HL-60 (cell line): ENCODE measurements around the gene ZKSCAN5.

Source experiments
- DNase-seq, 2 experiments: peaks; one replicate each; pipeline ENCODE4 v3.0.0-alpha.2; 2010 to 2020; ENCODE audit warnings: low read depth in 1 of 2, low spot score in 1 of 2
- H3K27ac ChIP-seq: fragments of 250-450 bp; sonication (Bioruptor Pico); replicated peaks from 2 replicates; pipeline ENCODE4 v1.5.1; 2020; ENCODE audit warnings: mild to moderate bottlenecking, moderate library complexity
- H3K27me3 ChIP-seq: fragments of 250-450 bp; sonication (Bioruptor Pico); 2 replicates; pipeline ENCODE4 v1.5.1; 2021; ENCODE audit warnings: mild to moderate bottlenecking, moderate library complexity; ENCODE audit not compliant: insufficient read depth, poor library complexity, severe bottlenecking
- H3K4me3 ChIP-seq: replicated peaks from 2 replicates; pipeline ENCODE4 v1.5.1; 2011; ENCODE audit warnings: mild to moderate bottlenecking, control low read depth, low read length; ENCODE audit not compliant: insufficient read depth
- GABPA ChIP-seq: IDR thresholded peaks from 2 replicates; pipeline ENCODE4 v1.6.1; 2012; ENCODE audit warnings: low read depth
- POLR2AphosphoS5 ChIP-seq: IDR thresholded peaks from 2 replicates; pipeline ENCODE4 v1.6.1; 2012; ENCODE audit warnings: low read depth
- SPI1 ChIP-seq: IDR thresholded peaks from 2 replicates; pipeline ENCODE4 v1.6.1; 2012; ENCODE audit warnings: low read depth, mild to moderate bottlenecking, borderline replicate concordance
- TF ChIP-seq, protein P1 (sequence below): IDR thresholded peaks from one replicate; pipeline ENCODE4 v1.5.1; 2011; ENCODE audit warnings: low read length, control low read depth, inconsistent platforms; ENCODE audit not compliant: insufficient read depth
- TF ChIP-seq, protein P2 (sequence below): IDR thresholded peaks from 2 replicates; pipeline ENCODE4 v1.6.1; 2012; ENCODE audit warnings: low read depth; ENCODE audit not compliant: insufficient replicate concordance

Gene ZKSCAN5

DNA sequence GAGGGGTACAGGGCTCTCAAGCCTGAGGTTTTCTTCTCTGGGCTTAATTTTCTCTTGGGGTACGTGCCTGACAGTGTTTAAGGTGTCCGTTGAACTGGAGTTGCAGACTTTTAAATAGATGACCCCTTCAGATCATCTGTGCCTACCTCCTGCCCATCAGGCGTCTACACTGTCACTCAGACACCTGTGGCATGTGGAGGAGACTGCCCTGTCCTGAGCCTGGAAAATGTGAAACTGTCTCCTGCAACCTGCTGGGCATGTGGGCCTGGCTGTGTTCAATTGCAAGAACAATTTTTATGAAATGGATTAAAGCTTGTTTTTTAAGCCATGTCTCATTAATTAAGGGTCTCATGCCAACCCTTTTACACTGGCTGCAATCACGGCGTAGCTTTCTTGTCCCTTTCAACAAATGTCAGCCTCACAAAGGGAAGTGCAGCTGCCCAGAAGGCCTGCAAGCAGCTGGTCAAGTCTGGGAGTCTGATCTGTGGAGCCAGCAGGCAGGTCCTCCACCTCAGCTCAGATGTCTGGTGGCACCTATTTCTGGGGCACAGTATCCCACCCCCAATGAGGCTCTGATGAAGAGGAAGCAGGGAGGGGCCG lies 47.3 kb upstream of the ZKSCAN5 start:
- TF ChIP-seq SPI1 (no peak), GABPA (no peak), POLR2AphosphoS5 (no peak)
- TF ChIP-seq, protein P1, sequence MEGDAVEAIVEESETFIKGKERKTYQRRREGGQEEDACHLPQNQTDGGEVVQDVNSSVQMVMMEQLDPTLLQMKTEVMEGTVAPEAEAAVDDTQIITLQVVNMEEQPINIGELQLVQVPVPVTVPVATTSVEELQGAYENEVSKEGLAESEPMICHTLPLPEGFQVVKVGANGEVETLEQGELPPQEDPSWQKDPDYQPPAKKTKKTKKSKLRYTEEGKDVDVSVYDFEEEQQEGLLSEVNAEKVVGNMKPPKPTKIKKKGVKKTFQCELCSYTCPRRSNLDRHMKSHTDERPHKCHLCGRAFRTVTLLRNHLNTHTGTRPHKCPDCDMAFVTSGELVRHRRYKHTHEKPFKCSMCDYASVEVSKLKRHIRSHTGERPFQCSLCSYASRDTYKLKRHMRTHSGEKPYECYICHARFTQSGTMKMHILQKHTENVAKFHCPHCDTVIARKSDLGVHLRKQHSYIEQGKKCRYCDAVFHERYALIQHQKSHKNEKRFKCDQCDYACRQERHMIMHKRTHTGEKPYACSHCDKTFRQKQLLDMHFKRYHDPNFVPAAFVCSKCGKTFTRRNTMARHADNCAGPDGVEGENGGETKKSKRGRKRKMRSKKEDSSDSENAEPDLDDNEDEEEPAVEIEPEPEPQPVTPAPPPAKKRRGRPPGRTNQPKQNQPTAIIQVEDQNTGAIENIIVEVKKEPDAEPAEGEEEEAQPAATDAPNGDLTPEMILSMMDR, result no peak
- TF ChIP-seq, protein P2, sequence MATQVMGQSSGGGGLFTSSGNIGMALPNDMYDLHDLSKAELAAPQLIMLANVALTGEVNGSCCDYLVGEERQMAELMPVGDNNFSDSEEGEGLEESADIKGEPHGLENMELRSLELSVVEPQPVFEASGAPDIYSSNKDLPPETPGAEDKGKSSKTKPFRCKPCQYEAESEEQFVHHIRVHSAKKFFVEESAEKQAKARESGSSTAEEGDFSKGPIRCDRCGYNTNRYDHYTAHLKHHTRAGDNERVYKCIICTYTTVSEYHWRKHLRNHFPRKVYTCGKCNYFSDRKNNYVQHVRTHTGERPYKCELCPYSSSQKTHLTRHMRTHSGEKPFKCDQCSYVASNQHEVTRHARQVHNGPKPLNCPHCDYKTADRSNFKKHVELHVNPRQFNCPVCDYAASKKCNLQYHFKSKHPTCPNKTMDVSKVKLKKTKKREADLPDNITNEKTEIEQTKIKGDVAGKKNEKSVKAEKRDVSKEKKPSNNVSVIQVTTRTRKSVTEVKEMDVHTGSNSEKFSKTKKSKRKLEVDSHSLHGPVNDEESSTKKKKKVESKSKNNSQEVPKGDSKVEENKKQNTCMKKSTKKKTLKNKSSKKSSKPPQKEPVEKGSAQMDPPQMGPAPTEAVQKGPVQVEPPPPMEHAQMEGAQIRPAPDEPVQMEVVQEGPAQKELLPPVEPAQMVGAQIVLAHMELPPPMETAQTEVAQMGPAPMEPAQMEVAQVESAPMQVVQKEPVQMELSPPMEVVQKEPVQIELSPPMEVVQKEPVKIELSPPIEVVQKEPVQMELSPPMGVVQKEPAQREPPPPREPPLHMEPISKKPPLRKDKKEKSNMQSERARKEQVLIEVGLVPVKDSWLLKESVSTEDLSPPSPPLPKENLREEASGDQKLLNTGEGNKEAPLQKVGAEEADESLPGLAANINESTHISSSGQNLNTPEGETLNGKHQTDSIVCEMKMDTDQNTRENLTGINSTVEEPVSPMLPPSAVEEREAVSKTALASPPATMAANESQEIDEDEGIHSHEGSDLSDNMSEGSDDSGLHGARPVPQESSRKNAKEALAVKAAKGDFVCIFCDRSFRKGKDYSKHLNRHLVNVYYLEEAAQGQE, result no peak
- H3K27ac ChIP-seq, result no peak overlapping the region
- no peaks in the 10 kb centered on the region for H3K27me3 ChIP-seq
- DNase-seq, result no peak
- no peak overlapping the region for H3K4me3 ChIP-seq

DNA sequence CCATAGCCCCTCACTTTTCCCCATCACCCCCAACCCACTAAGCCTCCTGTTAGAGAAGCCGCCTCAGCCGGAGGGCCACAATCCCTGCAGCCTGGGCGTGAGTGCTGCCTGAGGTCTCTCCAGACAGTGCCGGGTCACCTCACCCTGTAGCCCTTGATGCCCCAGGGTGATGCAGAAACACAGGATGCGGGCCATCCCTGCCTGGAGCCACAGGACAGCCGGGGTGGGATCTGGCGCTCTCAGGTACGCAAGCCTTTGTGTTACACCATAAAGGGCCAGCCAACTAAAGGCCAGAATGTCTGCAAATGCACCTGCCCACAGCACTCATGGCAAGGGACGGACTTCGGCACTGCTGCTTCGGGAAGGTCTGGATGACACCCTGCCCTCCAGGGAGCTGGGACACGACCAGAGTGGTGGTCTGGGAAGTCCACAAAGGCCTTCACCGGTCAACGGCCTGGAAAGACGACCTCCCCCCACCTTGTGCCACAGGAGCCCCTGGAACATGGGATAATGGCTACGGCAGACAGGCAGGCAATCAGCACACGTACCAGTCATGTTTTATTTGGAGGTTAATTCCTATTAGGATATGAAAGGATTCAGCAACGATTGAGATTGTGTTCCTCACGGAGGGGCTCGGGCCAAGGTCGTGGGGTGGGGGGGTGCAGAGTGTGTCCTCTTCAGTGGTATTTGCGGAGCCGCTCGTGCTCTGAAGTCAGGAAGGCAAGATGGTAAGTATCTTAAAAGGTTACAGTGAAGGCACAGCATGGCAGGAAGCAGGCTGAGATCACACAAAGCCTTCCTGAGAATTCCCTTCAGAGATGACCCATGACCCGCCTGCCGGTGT lies 46.6 kb upstream of the ZKSCAN5 start:
- H3K27me3 ChIP-seq, result no peaks in the 10 kb centered on the region
- no peak overlapping the region for H3K4me3 ChIP-seq
- TF ChIP-seq, protein P2, result no peak
- no peak for TF ChIP-seq SPI1
- no peak for TF ChIP-seq GABPA
- no peak; the same call in 1 of the 2 replicates for TF ChIP-seq POLR2AphosphoS5
- TF ChIP-seq, protein P1, result no peak

DNA sequence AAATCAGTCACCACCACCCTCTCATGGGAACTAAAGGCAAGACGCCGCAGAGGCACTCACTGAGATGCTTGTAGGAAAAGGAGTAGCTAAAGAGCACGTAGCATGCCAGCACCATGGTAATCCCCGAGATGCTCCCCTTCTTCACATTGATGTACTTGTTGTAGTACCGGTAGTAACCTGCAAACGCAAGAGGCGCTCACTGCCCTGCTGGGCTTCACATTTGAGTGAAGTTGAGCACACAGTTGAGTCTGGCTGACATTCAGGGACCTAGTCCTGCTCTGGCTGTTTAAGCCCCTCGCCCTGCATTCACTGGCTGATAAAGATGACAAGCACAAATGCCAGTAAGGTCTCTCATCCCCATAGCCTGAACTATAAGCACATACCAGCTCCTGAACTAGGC lies 45.4 kb upstream of the ZKSCAN5 start:
- Histone ChIP-seq H3K27ac (no peak overlapping the region), H3K27me3 (no peaks in the 10 kb centered on the region), H3K4me3 (no peak overlapping the region)
- DNase-seq, result peak in 1 of 2 experiments; percentile 56
- TF ChIP-seq, protein P1, result peak; percentile 54
- TF ChIP-seq POLR2AphosphoS5, result no peak; the same call in 1 of the 2 replicates

More for the DNA sequence above, 46.6 kb upstream of the ZKSCAN5 start:
- H3K27ac ChIP-seq, result no peak overlapping the region
- DNase-seq, result no peak
